ENCODE measurements around the gene FREM2.

The FREM2 gene

GRCh38 chr13:38686577-38687245, at the start of gene FREM2:
TSS of gene FREM2 (plus strand) at chr13:38687077. CDS start at chr13:38687345, 268 bp downstream.
- no peaks in the 10 kb centered on the region for H3K36me3 ChIP-seq (ENCODE audit: control insufficient read depth, insufficient read depth, low read length)
- peak; percentile 4 for DNase-seq (ENCODE audit: extremely low read depth, insufficient read length)
- peak within 1 kb of the TSS; percentile 12; the same call in 1 of the 2 replicates for H3K4me3 ChIP-seq (replicated peaks; ENCODE audit: low read depth, low read length)
- H3K27me3 ChIP-seq (replicated peaks; ENCODE audit: control insufficient read depth, insufficient read depth, low read length): no peaks in the 10 kb centered on the region
- no peak for TF ChIP-seq CTCF (IDR thresholded peaks at IDR 0.05; ENCODE audit: insufficient read depth, low read length, poor library complexity, severe bottlenecking)

- Histone ChIP-seq H3K36me3 (ENCODE audit: control insufficient read depth, insufficient read depth, low read length) (no peaks in the 10 kb centered on the region), H3K27me3 (replicated peaks; ENCODE audit: control insufficient read depth, insufficient read depth, low read length) (no peaks in the 10 kb centered on the region), H3K4me3 (replicated peaks; ENCODE audit: low read depth, low read length) (no peak overlapping the region)
- DNase-seq (ENCODE audit: extremely low read depth, insufficient read length): no peak
- TF ChIP-seq CTCF (IDR thresholded peaks at IDR 0.05; ENCODE audit: insufficient read depth, low read length, poor library complexity, severe bottlenecking): no peak
Measured at GRCh38 chr13:38637576-38637975, 49.3 kb upstream of the FREM2 start.

DNA sequence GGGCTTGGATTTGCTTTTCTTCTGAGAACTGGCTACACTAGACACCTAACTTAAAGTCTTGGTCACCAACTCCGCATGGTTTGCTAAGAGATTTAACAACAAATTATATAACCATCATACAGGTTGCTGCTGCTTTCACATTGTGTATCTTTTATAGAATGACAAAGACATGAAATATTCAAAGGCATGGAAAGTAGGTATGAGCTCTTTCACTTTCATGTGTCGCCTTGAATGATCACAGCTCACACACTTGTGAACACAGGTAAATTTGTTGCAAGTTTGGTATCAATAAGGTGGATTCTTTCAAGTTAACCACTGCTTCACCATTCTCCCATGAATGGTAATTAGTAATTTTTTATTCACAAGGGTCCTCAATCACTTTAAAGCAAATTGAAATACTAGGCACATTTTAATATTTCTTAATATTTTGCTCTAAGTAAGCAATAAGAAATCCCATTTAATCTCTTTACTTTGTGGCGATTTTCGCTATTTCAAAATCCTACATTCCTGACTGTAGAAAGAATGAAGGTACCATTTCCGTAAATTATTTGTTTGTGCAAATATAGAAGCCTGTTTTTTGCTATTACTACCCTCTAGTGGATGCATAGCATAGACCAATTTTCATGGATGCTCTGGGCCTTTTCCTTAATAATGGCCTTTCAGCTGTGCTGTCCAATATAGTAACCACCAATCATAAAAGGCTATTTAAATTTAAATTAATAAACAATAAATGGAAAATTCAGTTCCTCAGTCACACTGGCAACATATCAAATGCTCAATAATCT, 45.5 kb upstream of the FREM2 start:
- no peak for DNase-seq (ENCODE audit: extremely low read depth, insufficient read length)
- peak; percentile 25 for TF ChIP-seq CTCF (IDR thresholded peaks at IDR 0.05; ENCODE audit: insufficient read depth, low read length, poor library complexity, severe bottlenecking)
- Histone ChIP-seq H3K4me3 (replicated peaks; ENCODE audit: low read depth, low read length) (no peak overlapping the region), H3K27me3 (replicated peaks; ENCODE audit: control insufficient read depth, insufficient read depth, low read length) (no peaks in the 10 kb centered on the region), H3K36me3 (ENCODE audit: control insufficient read depth, insufficient read depth, low read length) (no peaks in the 10 kb centered on the region)

DNA sequence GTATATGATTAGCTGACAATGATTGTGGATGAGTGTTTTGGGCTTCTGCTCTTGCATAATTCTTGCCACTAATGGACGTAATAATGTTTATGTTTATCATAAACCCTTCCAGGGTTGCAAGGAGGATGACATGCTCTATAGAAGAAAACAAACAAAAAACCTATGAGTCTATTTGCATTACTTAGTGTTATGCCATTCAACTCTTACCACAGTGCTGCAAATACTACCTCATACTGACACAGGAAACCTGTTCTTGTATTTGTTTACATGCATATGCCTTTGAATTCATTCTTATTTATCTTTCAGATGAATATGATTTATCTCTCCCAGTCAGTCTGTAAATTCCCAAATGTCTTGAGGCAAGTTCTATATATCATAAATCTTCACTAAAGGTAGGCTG, 39.6 kb upstream of the FREM2 start:
- H3K36me3 ChIP-seq (ENCODE audit: control insufficient read depth, insufficient read depth, low read length): no peaks in the 10 kb centered on the region
- no peak overlapping the region for H3K4me3 ChIP-seq (replicated peaks; ENCODE audit: low read depth, low read length)
- DNase-seq (ENCODE audit: extremely low read depth, insufficient read length): no peak
- no peaks in the 10 kb centered on the region for H3K27me3 ChIP-seq (replicated peaks; ENCODE audit: control insufficient read depth, insufficient read depth, low read length)
- TF ChIP-seq CTCF (IDR thresholded peaks at IDR 0.05; ENCODE audit: insufficient read depth, low read length, poor library complexity, severe bottlenecking): no peak

DNA sequence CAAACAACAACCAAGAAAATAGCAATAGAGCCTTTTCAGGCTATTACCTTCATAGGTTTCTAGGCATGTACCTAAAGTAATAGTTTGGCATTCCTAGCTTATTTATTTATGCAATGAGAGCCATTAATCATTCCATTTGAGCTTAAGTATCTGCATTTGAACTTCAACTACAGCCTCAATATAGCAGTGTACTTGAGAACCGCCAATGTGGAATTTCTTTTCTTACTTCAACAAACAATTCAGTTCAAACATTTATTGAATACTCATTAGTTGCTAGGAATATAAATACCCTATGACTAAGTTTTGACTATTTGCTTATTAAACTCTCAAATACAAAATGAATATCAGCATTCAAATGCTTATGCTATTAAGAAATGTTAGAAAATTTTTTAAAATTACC, 38.0 kb upstream of the FREM2 start:
- DNase-seq (ENCODE audit: extremely low read depth, insufficient read length): no peak
- no peaks in the 10 kb centered on the region for H3K36me3 ChIP-seq (ENCODE audit: control insufficient read depth, insufficient read depth, low read length)
- H3K4me3 ChIP-seq (replicated peaks; ENCODE audit: low read depth, low read length): no peak overlapping the region
- TF ChIP-seq CTCF (IDR thresholded peaks at IDR 0.05; ENCODE audit: insufficient read depth, low read length, poor library complexity, severe bottlenecking): no peak
- H3K27me3 ChIP-seq (replicated peaks; ENCODE audit: control insufficient read depth, insufficient read depth, low read length): no peaks in the 10 kb centered on the region; the same call in 1 of the 2 replicates

Measured in GM06990 (cell line).